ENCODE results near the gene CFAP43. TPM values are rescaled to one million over a fixed set of nuclear protein-coding genes. Genes with fewer than 3 reads are reported as not detected.

Gene CFAP43
- total and polyA plus RNA-seq, 2 donors (not counting 1 experiment from before 2014, with no cell fraction given), result 0.12 TPM; not detected in 1

GRCh38 chr10:104143829-104144228, 88.3 kb downstream of the CFAP43 start:
- CTCF ChIA-PET, result no interaction called here
- H3K4me1 Mint-ChIP-seq, result peaks cover 6% of the 10 kb centered on the region
- intact Hi-C loops (cut with micrococcal nuclease), result no loop called here

GRCh38 chr10:104142081-104142480, 90.1 kb downstream of the CFAP43 start:
- ATAC-seq (ENCODE audit: low read depth) (no peak), DNase-seq (no peak)
- H3K27me3 ChIP-seq (replicated peaks in 1 of 4; ENCODE audit: control extremely low read depth in 1 of 4, control insufficient read depth in 3 of 4, insufficient read depth in 4 of 4, low read length in 3 of 4), result peaks cover 0 to 5% (median 2%) of the 10 kb centered on the region in 4 experiments
- H4K20me1 ChIP-seq (ENCODE audit: control insufficient read depth, insufficient read depth, low read length, poor library complexity, severe bottlenecking), result no peaks in the 10 kb centered on the region
- intact Hi-C loops (cut with micrococcal nuclease), result no loop called here
- Mint-ChIP-seq H3K4me3 (no peak overlapping the region), H3K27ac (no peak overlapping the region), H3K9me3 (ENCODE audit: insufficient read depth) (no peaks in the 10 kb centered on the region), H3K27me3 (peaks cover 18% of the 10 kb centered on the region), H3K4me1 (peaks cover 6% of the 10 kb centered on the region)
- peaks cover 4 to 6% of the 10 kb centered on the region in 2 donors for H3K4me1 ChIP-seq (ENCODE audit: control insufficient read depth in 2 of 2, insufficient read depth in 2 of 2, low read length in 2 of 2)
- no peak overlapping the region for H3K4me3 ChIP-seq (ENCODE audit: control extremely low read depth in 1 of 5, extremely low read depth in 1 of 5, insufficient read depth in 1 of 5, low read depth in 2 of 5, low read length in 4 of 5)
- no peaks in the 10 kb centered on the region for H3K9me3 ChIP-seq (ENCODE audit: control extremely low read depth in 1 of 3, control insufficient read depth in 2 of 3, insufficient read depth in 1 of 3, low read length in 2 of 3)
- no peaks in the 10 kb centered on the region for H3K79me2 ChIP-seq (ENCODE audit: control insufficient read depth, insufficient read depth, low read length)
- no peak overlapping the region for H3K9ac ChIP-seq (ENCODE audit: low read length)
- ChIA-PET POLR2A (no interaction called here), CTCF (no interaction called here)
- no peaks in the 10 kb centered on the region for H3K36me3 ChIP-seq (replicated peaks in 1 of 2; ENCODE audit: control extremely low read depth in 1 of 2, control insufficient read depth in 1 of 2, extremely low read depth in 1 of 2, insufficient read depth in 2 of 2, low read length in 1 of 2)
- no peak overlapping the region for H3K27ac ChIP-seq (ENCODE audit: low read length in 2 of 2)
- no CpG with 5 or more reads among the region's 1 CpG for WGBS (ENCODE audit: insufficient coverage)
- H2AFZ ChIP-seq (ENCODE audit: insufficient read depth, low read depth, low read length, poor library complexity, severe bottlenecking), result no peak overlapping the region
- no peak overlapping the region for H3K4me2 ChIP-seq (replicated peaks; ENCODE audit: low read depth, low read length, poor library complexity, severe bottlenecking)
- TF ChIP-seq CTCF (IDR thresholded peaks at IDR 0.05) (no peak), EZH2 (IDR thresholded peaks at IDR 0.05; ENCODE audit: borderline replicate concordance, insufficient read depth, low read depth, low read length, poor library complexity, severe bottlenecking) (no peak)

More at GRCh38 chr10:104143829-104144228, 88.3 kb downstream of the CFAP43 start:
- Histone ChIP-seq H3K36me3 (replicated peaks in 1 of 2; ENCODE audit: control extremely low read depth in 1 of 2, control insufficient read depth in 1 of 2, extremely low read depth in 1 of 2, insufficient read depth in 2 of 2, low read length in 1 of 2) (no peaks in the 10 kb centered on the region), H2AFZ (ENCODE audit: insufficient read depth, low read depth, low read length, poor library complexity, severe bottlenecking) (no peak overlapping the region), H3K9me3 (ENCODE audit: control extremely low read depth in 1 of 3, control insufficient read depth in 2 of 3, insufficient read depth in 1 of 3, low read length in 2 of 3) (no peaks in the 10 kb centered on the region), H4K20me1 (ENCODE audit: control insufficient read depth, insufficient read depth, low read length, poor library complexity, severe bottlenecking) (no peaks in the 10 kb centered on the region), H3K9ac (ENCODE audit: low read length) (no peak overlapping the region), H3K27me3 (replicated peaks in 1 of 4; ENCODE audit: control extremely low read depth in 1 of 4, control insufficient read depth in 3 of 4, insufficient read depth in 4 of 4, low read length in 3 of 4) (peaks cover 0 to 6% (median 4%) of the 10 kb centered on the region in 4 experiments), H3K4me2 (replicated peaks; ENCODE audit: low read depth, low read length, poor library complexity, severe bottlenecking) (no peak overlapping the region), H3K79me2 (ENCODE audit: control insufficient read depth, insufficient read depth, low read length) (no peaks in the 10 kb centered on the region), H3K27ac (ENCODE audit: low read length in 2 of 2) (no peak overlapping the region), H3K4me1 (ENCODE audit: control insufficient read depth in 2 of 2, insufficient read depth in 2 of 2, low read length in 2 of 2) (peaks cover 4 to 6% of the 10 kb centered on the region in 2 donors), H3K4me3 (ENCODE audit: control extremely low read depth in 1 of 5, extremely low read depth in 1 of 5, insufficient read depth in 1 of 5, low read depth in 2 of 5, low read length in 4 of 5) (no peak overlapping the region)
- Mint-ChIP-seq H3K27me3 (peaks cover 21% of the 10 kb centered on the region), H3K27ac (no peak overlapping the region), H3K4me3 (no peak overlapping the region), H3K9me3 (ENCODE audit: insufficient read depth) (no peaks in the 10 kb centered on the region)
- no peak for TF ChIP-seq CTCF (IDR thresholded peaks at IDR 0.05)
- no peak for TF ChIP-seq EZH2 (IDR thresholded peaks at IDR 0.05; ENCODE audit: borderline replicate concordance, insufficient read depth, low read depth, low read length, poor library complexity, severe bottlenecking)
- 100% methylated on average over 1 of the region's 3 CpGs for WGBS (ENCODE audit: insufficient coverage)
- peak; percentile 20 for DNase-seq
- POLR2A ChIA-PET, result no interaction called here
- no peak for ATAC-seq (ENCODE audit: low read depth)
